COLO829 (cell line): ENCODE results near the gene CYSTM1.

Source experiments
- DNase-seq: peaks from one replicate; pipeline ENCODE4 v3.0.0; 2012; ENCODE audit warnings: low spot score

CYSTM1 gene

DNA sequence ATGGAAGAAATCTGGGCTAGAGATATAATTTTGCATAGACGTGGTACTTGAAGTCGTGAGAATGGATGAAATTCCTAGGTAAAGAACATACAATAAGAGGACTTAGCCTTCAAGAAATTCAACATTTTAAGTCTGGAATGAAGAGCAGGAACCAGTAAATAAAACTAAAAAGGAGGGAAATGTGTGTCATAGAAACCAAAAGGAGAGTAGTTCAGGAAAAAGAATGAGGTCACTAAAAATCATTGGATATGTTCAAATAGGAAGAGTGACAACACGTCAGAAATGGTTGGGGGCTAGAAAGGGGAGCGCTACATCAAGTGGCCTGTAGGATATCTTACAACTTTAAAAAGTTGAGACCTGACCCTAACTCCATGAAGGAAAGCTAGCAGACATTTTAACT lies 83.9 kb downstream of the CYSTM1 start:
- no peak for DNase-seq

DNA sequence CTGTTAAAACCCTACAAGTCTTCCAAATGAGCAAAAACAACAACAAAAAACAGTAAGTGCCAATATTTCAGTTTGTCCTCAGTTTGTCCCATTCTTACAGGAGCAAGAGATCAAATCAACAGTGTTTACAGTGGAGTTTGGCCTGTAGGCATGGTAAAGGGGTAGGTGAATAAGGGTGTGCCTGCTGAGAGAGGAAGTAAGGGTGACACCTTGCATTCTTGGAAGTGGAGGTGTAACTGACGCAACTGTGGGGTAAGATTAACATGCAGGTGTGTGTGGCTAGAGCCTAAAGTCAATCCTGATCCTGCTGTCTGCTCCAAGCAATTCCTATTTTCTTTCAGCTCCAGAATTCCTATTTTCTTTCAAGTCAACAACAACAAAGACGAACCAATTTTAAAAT lies 84.5 kb downstream of the CYSTM1 start:
- no peak for DNase-seq

DNA sequence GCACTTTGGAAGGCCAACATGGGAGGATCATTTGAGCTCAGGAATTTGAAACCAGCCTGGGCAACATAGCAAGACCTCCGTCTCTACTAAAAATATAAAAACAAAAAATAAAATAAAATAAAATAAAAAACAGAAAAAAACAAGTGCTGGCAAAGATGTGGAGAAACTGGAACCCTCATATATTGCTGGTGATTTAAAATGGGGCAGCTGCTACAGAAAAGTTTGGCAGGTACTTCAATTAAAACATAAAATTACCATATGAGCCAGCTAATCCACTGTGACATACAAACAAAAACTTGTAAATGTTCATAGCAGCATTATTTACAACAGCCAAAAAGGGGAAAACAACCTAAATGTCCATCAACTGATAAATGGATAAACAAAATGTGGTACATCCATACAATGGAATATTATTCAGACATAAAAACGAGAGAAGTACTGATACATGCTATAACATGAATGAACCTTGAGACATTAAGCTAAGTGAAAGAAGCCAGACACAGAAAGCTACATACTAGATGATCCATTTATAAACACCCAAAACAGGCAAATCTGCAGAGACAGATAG lies 85.2 kb downstream of the CYSTM1 start:
- DNase-seq: no peak

DNA sequence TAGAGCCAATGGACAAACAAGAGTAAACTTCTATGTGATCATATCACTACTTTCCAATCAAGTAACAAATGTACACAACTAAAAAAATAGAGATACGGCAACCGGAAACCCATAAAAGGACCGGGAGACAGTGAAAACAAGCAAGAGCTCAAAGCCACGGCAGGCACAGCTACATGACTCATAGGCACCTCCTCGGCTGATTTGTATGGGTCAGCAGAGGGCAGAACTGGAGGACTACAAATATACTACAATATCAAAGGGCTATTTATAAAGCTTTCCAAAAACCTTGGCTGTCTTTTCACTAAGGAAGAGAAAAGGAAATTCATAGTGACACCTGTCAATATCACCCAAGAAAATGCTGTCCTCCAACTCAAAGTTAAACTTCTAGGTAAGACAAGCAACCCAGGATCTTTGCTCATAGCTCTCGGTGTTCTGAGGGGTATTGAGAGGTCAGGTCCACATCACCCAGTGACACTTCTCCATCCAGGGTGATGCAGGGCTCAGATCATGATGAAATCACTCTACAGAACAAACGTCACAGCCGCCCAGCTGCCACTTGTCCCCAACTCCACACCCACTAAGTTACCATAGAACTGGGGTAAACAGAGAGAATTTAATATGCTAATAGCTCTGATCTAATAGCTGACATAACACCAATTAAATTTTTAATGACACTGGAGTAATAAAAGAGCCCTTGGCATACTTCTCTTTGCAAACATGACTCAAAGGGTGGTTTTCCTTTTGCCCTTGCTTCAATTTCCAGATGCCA lies 86.6 kb downstream of the CYSTM1 start:
- DNase-seq: peak; percentile 91

DNA sequence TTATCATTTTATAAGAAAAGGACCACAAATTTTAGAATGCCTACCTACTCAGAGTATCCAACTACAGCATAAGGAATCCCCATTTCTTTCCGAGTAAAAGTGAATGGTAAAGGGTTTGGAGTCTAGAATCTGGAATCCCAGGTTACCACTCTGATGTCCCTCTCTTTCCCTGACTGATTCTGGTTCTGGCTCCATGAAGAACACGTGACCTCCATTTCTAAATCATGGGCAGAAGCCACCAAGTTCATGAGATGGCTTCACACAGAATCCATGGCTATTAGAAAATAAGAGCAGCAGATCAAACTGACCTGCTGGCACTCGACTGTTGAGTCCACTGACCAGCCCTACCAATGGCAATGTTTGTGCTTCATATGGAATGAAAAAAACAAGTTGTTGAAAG lies 87.2 kb downstream of the CYSTM1 start:
- no peak for DNase-seq

DNA sequence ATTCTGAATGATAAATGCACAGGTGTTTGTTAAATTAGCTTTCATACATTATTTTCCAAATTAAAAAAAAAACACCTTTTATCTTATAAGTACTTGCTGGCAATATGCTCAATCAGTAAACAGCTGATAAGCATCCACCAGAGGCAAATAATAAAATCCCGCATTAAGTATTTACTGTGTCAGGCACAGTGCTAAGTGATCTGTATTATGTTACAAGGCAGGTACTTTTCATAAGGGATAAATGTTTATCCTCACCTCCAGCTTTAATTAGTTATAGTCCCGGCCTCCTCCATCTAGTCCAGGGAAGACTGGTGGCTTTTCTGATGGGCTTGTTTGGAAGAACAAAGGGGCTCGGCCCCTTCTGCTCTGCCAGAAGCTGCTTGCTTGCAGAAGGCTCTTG lies 87.9 kb downstream of the CYSTM1 start:
- no peak for DNase-seq

DNA sequence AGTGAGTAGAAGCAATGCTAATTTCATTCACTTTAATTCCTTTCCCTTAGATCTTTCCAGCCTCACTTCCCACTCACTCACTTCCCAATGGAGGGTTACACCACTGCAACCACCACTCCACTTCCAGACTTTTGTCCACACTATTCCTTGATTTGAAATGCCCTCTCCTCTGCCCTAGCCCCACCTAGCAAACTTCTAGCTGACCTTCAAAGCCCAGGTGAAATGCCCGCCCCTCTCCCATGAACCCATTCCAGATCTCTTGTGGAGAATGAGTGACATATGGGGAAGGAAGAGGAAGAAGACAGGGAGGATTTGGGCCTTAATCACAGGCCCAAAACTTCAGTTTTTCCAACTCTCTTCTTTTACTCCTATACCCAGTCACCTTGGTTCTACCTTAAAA lies 90.9 kb downstream of the CYSTM1 start:
- no peak for DNase-seq

DNA sequence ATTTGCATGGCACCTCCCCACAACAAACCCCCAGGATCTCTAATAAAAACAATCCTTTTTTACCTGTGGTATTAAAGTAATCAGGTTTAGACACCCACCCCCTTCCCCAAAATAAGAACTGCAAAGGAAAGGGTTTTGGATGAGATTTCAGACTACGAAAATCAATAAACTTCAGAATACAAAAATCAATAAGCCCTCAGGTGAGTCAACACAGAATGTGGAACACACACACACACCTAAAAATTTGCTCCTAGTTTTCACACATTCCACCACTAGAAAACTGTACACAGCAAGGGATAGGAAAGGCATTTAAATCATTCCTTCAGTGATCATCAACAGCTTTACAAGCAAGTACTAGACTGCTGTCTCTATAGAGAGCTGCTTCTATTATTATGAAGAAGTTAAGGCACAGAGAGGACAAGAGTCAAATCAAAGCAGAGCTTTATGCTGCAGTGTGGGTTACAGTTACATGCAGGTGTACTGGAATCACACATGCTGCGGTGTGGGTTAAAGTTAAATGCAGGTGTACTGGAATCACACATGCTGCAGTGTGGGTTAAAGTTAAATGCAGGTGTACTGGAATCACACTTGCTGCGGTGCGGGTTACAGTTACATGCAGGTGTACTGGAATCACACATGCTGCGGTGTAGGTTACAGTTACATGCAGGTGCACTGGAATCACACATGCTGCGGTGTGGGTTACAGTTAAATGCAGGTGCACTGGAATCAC lies 91.6 kb downstream of the CYSTM1 start:
- no peak for DNase-seq

DNA sequence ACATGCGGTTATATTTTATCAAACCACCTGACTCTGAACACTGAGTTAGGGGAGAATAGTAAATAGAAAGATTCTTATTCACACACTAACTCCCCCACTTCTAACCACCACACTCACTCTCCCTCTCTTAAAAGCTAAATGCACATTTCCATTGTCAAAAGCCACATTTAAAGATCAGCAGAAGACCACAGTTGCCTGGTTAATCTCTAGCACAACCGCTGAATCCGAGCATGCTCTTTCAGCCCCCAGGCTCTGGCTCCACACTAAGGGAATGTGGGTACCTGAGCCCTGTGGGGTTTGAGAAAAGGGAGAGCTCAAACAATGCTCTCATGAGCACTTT lies 92.2 kb downstream of the CYSTM1 start:
- no peak for DNase-seq

DNA sequence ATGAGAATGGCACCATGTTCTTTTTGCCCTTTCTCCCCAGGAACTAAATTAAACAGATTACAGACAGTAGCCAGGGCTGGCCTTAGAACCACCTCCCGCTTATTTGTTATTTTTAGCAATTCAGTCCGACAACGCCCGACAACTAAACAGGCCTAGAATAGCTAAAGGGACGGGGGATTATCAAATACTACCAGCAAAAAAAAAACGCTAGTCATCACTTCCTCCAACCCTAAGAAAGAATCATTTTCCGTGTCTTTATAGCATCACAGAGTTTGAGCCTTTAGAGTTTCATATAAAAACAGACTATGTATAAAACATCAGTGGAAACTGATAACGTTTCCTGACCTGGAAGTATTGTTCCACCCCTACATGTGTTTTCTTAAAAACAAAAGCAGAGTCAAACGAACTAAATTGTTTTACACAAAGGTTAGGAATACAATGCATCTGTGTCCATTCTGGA lies 92.6 kb downstream of the CYSTM1 start:
- DNase-seq: no peak

DNA sequence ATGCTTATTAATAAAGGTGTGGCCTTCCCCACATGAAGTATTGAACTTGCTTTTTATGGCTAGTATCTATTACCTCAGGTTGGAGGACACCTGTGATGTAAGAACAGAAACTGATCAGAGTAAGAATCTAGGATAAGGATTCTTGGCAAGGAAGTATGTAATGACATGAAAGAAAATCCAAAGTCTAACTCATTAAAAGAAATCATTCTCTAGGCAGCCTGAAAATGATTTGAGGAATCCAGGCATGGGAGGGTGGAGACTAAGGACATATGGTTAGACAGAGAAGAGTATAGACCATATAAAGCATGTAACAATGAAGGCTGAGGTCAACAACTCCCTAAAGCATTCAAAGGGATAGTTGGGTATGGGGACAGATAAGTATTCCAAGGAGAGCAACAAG lies 95.0 kb downstream of the CYSTM1 start:
- DNase-seq: no peak

DNA sequence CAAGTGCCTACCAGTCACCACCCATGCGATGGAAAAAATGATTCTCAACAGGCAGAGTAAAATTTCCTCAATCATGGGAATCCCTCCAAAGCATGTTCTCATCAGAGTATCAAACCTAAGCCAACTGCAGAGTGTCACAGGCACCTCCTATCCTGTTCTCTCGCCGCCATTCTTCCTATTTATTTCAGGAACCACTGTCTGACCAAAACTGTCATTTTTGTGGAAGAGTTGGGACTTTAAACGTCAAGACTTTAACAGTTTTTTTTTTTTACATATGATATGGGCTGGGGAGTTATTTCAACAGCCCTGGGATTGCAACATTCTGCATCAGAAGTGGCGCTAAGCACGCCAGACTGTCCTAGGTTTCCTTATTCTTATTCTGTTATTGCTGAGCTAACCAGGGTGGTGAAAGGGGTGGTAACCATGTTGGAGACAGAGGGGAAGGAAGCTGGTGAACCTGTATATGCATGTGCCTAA lies 98.5 kb downstream of the CYSTM1 start:
- DNase-seq: no peak

DNA sequence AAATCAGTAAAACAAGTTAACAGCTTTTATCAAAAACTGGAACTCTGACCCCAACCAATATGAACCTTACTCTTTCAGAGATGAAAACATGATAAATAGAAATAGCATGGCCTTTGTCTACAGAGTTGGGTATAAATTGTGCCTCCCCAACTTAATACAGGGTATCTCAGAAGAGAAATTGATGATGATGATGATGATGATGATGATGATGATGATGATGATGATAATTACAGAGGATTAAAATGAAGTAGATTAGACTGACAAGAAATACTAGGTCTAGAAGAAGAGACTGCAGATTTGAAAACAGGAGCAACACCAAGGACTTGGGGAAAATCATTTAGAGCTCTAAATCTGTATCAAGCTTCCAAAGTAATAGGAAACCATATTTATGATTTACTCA lies 100.8 kb downstream of the CYSTM1 start:
- DNase-seq: no peak

DNA sequence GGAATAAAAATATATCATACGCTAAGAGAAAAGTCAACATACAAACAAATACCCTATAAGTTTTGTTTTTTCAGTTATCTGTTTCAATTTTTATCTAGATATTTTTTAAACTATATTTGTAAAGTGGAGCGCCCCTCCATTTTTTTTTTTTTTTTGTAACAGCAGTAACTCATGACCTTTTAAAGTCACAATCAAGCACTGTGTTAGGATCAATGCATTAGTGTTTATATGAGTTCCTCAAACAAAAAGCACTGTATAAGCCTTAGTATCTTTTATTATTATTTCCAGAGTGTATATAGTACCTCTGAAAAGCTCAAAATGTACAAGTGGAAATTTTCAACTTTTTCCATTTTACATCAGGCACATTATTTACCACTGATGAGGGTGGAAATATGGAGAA lies 107.3 kb downstream of the CYSTM1 start:
- DNase-seq: no peak

DNA sequence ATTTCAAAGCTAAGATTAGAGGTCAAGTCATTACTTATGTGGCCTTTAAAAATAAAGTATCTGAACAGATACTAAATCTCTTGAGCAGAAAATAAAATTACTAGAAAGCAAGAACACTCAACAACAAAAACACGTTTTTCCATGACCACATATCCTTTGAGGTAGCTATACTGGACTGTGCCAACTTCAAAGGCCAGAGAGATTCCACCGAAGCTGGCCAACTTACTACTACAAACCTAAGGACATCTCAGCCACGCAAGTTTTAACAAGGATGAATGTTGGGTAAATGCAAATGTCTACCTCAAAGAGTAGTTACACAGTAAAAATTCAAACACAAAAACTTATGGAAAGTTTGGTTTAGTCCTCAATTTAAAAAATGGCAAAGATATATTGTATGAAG lies 109.0 kb downstream of the CYSTM1 start:
- no peak for DNase-seq

DNA sequence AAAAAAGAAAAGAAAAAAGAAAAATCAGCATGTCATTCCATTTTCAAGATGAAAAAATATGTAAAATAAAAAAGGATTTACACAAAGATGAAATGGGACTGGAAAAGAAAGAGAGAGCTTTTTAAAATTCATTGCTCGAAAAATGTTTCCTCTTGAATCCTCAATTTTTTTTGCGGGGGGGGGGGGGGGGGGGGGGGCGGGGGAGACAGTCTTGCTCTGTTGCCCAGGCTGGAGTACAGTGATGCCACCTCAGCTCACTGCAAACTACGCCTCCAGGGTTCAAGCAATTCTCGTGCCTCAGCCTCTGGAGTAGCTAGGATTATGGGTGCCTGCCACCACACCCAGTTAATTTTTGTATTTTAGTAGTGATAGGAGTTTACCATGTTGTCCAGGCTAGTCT lies 111.4 kb downstream of the CYSTM1 start:
- DNase-seq: no peak

DNA sequence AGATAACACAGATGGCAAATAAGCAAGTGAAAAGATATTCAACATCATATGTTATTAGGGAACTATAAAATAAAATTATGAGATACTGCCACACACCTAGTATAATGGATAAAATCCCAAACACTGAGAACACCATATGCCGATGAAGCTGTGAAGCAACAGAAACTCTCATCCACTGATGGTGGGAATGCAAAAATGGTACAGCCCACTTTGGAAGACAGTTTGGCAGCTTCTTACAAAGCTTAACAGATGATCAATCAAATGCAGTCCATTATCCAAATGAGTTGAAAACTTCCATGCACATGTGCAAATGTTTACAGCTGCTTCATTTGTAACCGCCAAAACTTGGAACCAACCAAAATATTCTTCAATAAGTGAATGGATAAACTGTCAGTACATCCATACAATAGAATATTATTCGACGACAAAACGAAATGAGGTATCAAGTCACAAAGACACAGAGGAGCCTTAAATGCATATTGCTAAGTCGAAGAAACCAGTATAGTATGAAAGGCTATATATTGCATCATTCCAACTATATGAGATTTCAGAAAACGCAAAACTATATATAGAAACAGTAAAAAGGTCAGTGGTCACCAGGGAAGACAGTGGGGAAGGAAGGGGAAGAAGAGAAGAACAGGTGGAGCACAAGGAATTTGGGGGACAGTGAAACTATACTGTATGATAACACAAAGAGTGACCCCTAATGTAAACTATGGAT lies 113.0 kb downstream of the CYSTM1 start:
- DNase-seq: no peak

DNA sequence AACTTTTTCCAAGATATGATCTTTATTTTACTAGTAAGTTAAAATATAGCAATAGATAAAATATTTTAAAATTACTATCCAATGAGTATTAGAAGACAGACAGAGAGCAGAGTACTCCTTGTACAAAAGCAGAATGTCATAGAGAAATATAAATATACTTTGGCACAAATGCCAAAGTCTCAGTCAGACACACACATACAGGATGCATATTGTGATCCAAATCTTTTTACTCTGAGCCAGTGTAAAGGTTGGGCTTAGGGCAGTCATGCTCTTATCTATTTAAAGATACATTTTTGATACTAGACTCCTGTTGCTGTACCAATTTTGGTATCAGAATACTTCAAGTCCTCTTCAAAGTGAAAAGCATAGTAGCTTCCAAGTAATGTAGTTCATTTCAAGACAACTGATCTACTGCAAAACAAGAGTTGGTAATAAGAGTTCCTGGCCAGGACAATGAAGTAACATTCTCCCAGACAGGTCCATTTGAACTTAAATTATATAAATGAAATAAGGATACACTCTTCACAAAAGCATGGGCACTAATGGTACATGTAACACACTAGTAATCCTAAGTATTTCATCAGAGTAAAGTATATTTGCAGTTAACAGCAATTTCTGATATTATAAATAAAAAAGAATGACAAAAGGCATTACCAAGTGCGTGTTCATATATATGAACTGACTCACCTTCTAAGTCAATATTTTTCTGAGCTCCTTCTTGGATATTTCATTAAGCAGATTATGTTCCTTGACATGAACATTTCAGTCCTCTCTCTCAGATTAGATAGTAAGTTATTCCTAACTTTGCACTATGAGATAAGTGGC lies 117.4 kb downstream of the CYSTM1 start:
- DNase-seq: no peak
